Muscle layer of colon (tissue), 2 donors: Measurements from ENCODE around the gene PRPF40B.

ENCODE experiments used
- H3K27ac ChIP-seq: one replicate; pipeline ENCODE4 v1.7.0; 2013; ENCODE audit warnings: low read depth, mild to moderate bottlenecking, low read length, moderate library complexity
- H3K27me3 ChIP-seq, 2 donors: one replicate each; pipeline ENCODE4 v1.7.0; 2013; ENCODE audit warnings: low read length in 2 of 2, mild to moderate bottlenecking in 2 of 2; ENCODE audit not compliant: insufficient read depth in 2 of 2, control insufficient read depth in 1 of 2
- H3K36me3 ChIP-seq: one replicate; pipeline ENCODE4 v1.7.0; 2013; ENCODE audit warnings: mild to moderate bottlenecking, low read length; ENCODE audit not compliant: insufficient read depth
- H3K4me1 ChIP-seq: one replicate; pipeline ENCODE4 v1.7.0; 2013; ENCODE audit warnings: mild to moderate bottlenecking, low read length; ENCODE audit not compliant: insufficient read depth
- H3K4me3 ChIP-seq, 2 donors: one replicate each; pipeline ENCODE4 v1.7.0; 2013; ENCODE audit warnings: low read length in 2 of 2, low read depth in 1 of 2, mild to moderate bottlenecking in 1 of 2, moderate library complexity in 1 of 2
- H3K9ac ChIP-seq: one replicate; pipeline ENCODE4 v1.7.0; 2013; ENCODE audit warnings: low read length
- H3K9me3 ChIP-seq: one replicate; pipeline ENCODE4 v1.7.0; 2013; ENCODE audit warnings: mild to moderate bottlenecking, low read length
- donor health status: abdominal sarcoma.
- donor health status: Adenocarcinoma of cecum.

The PRPF40B gene

DNA sequence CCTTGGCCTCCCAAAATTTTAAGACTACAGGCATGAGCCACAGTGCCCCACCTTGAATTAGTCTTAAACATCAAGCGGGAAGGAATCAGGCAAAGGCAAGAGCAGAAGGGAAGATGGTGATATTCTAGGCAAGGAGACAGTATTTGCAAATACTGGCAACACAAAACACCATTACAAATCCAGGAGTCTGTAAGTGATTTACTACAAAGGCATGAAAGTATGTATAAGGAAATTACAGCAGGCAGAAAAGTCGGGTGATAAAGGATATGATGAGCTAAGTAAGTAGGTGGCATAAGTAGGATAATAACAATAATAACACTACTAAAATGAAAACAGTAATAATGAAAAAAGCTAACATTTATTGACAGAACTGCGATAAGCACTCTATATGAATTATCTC is 55.4 kb downstream of the PRPF40B start:
- H3K36me3 ChIP-seq = no peaks in the 10 kb centered on the region
- no peak overlapping the region for H3K9ac ChIP-seq
- no peaks in the 10 kb centered on the region for H3K27me3 ChIP-seq
- H3K27ac ChIP-seq = no peak overlapping the region
- no peaks in the 10 kb centered on the region for H3K9me3 ChIP-seq
- H3K4me3 ChIP-seq = no peak overlapping the region
- peaks cover 18% of the 10 kb centered on the region for H3K4me1 ChIP-seq

DNA sequence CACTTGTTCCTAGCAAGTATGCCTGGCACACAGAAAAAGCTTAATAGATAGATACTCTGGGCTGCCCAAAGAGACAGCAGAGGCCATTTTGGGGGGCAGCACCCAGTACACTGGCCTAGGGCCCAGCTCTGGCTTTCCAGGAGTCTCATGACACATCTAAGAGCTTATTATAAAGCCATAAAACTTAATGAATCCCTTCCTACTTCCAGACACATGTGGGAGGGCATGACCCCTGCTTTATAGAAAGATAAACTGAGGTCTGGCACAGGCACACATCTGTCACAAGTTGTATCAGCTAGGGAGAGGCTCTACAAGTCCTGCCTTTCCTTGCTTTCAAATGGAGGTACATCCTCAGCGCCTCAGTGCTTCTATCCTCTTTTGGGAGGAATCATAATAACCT is 56.7 kb downstream of the PRPF40B start:
- Histone ChIP-seq H3K27ac (no peak overlapping the region), H3K36me3 (no peaks in the 10 kb centered on the region), H3K27me3 (no peaks in the 10 kb centered on the region), H3K4me1 (peaks cover 9% of the 10 kb centered on the region), H3K9me3 (no peaks in the 10 kb centered on the region), H3K4me3 (no peak overlapping the region), H3K9ac (no peak overlapping the region)

DNA sequence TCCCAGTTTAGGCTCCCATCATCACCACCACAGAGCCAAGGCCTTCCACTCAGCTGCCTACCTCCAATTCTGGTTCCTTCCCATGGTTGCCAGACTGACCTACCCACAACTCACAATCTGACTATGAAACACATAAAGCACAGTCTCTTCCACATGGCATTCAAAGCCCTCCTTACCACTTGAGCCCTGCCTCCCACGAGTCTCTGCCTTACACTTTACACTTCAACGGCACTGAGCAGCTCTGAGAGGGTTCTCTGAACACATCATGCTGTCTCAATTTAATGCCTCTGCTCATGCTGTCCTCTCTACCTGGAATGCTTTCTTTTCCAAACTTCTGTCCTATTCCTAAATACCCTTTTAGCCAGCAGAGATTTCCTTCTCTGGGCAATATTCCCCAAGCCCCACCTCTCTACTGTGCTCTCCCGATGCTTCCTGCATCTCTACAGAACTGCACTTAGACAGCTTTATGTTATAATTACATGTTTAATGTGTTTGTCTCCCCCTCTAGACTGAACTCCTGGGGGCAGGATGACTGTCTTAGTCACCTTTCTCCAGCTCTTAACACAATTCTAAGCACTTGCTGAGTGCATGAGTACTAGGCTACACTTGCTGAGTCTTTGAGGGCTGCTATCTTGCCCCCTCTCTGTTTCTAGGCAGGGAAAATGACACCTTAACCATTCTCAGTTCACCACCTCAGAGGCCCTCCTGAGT is 60.4 kb downstream of the PRPF40B start:
- no peaks in the 10 kb centered on the region for H3K9me3 ChIP-seq
- no peak overlapping the region for H3K9ac ChIP-seq
- H3K27ac ChIP-seq = no peak overlapping the region
- no peak overlapping the region for H3K4me3 ChIP-seq
- H3K4me1 ChIP-seq = peaks cover 4% of the 10 kb centered on the region
- H3K36me3 ChIP-seq = no peaks in the 10 kb centered on the region
- no peaks in the 10 kb centered on the region for H3K27me3 ChIP-seq

DNA sequence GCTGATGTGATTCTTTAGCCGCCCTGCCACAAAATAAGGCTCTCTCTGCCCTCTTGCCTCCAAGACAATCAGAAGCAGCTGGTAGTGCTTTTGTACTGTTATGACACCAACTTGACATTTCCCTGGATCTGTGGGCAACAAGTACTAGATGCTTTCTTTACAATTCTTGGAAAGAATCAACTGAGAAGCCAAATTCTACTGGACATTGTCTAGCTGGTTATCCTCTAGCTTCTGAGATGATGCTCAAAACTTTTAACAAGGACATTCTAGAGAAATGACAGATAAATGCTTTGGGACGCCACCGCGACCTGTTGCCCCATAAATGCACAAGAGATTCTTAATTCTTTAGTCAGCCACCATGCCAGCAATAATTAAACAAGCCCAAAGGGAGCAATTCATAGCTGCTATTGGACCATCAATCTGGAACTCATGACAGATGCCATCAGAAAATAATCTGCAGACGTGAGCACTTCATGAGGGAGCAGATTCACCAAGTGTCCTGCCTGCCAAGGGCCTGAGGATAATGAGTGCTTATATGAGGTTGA is 61.0 kb downstream of the PRPF40B start:
- Histone ChIP-seq H3K36me3 (no peaks in the 10 kb centered on the region), H3K9me3 (no peaks in the 10 kb centered on the region), H3K9ac (no peak overlapping the region), H3K27ac (no peak overlapping the region), H3K4me1 (peaks cover 4% of the 10 kb centered on the region), H3K27me3 (no peaks in the 10 kb centered on the region), H3K4me3 (no peak overlapping the region)

DNA sequence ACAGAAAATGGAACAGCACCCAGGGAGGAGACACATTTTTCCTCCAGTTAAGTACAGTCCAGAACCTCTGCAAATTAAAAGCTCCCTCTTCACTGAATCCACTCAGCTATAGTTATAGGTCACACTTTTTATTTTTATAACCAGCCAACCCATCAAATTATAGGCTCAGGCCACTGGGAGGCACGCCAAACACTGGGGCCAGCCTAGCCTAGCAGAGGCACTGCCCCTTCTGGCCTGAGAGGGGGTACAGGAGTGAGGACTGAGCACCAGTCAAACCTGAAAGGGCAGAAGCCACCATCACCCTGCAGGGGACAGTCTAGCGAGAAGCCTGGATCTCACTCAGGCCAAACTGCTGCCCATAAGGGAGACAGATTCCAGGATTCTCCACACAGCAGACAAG is 64.6 kb downstream of the PRPF40B start:
- Histone ChIP-seq H3K27ac (no peak overlapping the region), H3K9me3 (no peaks in the 10 kb centered on the region)

DNA sequence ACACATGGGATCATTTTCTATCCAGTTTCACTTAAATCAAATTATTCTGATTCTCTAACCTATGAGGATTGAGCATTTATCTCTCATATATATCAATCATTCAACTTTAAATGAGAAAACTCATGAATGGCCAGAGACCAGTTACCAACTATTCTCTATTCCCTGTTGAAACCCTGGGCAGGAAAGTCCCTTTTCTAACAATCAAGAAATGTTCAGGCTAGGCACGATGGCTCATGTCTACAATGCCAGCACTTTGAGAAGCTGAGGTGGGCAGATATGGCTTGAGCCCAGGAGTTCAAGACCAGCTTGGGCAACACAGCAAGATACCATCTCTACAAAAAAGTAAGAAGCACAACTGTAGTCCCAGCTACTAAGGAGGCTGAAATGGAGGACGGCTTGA is 65.9 kb downstream of the PRPF40B start:
- no peaks in the 10 kb centered on the region for H3K9me3 ChIP-seq
- H3K9ac ChIP-seq = no peak overlapping the region
- H3K36me3 ChIP-seq = no peaks in the 10 kb centered on the region
- no peak overlapping the region for H3K27ac ChIP-seq
- peaks cover 8% of the 10 kb centered on the region for H3K4me1 ChIP-seq
- H3K27me3 ChIP-seq = no peaks in the 10 kb centered on the region
- H3K4me3 ChIP-seq = no peak overlapping the region

More for the DNA sequence above, 64.6 kb downstream of the PRPF40B start:
- Histone ChIP-seq H3K36me3 (no peaks in the 10 kb centered on the region), H3K9ac (no peak overlapping the region), H3K4me3 (no peak overlapping the region), H3K4me1 (peaks cover 8% of the 10 kb centered on the region), H3K27me3 (no peaks in the 10 kb centered on the region)

DNA sequence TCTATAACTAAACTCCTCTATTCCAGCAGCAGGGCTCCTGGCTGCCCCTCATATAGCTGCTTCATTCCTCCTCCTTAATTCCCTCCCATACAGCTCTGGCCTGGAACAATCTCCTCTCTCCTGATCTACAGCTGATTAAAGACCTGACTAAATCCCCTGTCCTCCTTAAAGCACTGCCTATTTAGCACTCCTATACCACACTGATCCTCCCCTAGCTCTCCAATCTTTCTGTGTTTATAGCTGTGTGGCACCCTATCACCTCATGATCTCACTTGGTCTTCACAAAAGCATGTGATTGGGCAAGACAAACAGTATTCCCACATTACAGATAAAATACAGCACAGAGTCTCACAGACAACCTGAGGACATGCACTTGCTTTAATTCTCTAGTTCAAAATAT is 66.4 kb downstream of the PRPF40B start:
- no peaks in the 10 kb centered on the region for H3K27me3 ChIP-seq
- no peak overlapping the region for H3K27ac ChIP-seq
- no peak overlapping the region for H3K4me3 ChIP-seq
- peaks cover 3% of the 10 kb centered on the region for H3K4me1 ChIP-seq
- H3K9me3 ChIP-seq = no peaks in the 10 kb centered on the region
- no peaks in the 10 kb centered on the region for H3K36me3 ChIP-seq
- H3K9ac ChIP-seq = no peak overlapping the region

DNA sequence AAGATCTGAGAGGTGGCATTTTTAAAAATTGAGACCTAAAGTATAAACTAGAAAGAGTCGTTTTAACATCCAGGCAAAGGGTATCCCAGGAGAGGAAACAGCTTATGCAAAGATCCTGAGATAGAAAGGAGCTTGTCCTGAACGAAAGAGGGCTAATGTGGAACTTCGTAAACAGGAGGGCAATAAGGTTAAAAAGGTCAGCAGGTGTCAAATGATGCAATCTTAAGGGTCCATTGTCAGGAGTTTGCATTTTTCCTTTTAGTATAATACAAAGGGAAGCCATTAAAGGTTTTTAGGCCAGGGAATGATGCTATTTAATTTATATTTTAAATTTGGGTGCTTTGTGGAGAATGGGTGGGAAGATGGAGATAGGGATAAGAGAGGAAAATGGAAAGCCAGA is 69.5 kb downstream of the PRPF40B start:
- Histone ChIP-seq H3K9ac (no peak overlapping the region), H3K27ac (no peak overlapping the region), H3K36me3 (no peaks in the 10 kb centered on the region), H3K9me3 (no peaks in the 10 kb centered on the region), H3K4me1 (peaks cover 15% of the 10 kb centered on the region), H3K27me3 (no peaks in the 10 kb centered on the region), H3K4me3 (no peak overlapping the region)

DNA sequence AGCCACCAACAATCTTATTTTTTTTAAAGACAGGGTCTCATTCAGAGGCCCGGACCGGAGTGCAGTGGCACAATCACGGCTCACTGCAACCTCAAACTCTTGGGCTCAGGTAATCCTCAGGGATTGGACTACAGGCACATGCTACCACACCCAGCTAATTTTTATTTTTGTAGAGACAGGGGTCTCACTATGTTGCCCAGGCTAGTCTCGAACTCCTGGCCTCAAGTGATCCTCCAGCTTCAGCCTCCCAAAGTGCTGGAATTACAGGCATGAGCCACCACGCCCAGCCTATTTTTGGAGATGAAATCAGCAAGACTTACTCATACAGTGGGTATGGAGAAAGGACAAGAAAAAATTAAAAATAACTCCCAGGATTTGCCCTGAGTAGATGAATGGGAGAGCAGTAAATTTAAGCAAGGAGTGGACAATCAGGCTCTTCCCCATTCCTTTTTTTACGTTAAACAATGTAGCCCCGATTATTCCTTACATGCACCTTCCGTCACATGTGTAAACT is 70.6 kb downstream of the PRPF40B start:
- H3K4me1 ChIP-seq = peaks cover 23% of the 10 kb centered on the region
- H3K9me3 ChIP-seq = no peaks in the 10 kb centered on the region
- H3K36me3 ChIP-seq = no peaks in the 10 kb centered on the region
- no peak overlapping the region for H3K27ac ChIP-seq
- H3K27me3 ChIP-seq = no peaks in the 10 kb centered on the region
- H3K4me3 ChIP-seq = no peak overlapping the region
- no peak overlapping the region for H3K9ac ChIP-seq
